NOMO-1 treated with dmso at 0.1 percent for 144 hours (cell line): ENCODE results near the gene VIPAS39.

Experiments used
- DNase-seq: peaks from one replicate; lab custom pipeline; 2025; ENCODE audit not compliant: unreplicated experiment; lab: John Stamatoyannopoulos, UW

Gene VIPAS39

GRCh38 chr14:77406718-77407117 lies 50.7 kb downstream of the VIPAS39 start:
- DNase-seq, result peak; percentile 27

GRCh38 chr14:77406086-77406485 lies 51.3 kb downstream of the VIPAS39 start:
- DNase-seq, result no peak

GRCh38 chr14:77403768-77404167 lies 53.6 kb downstream of the VIPAS39 start:
- no peak for DNase-seq

GRCh38 chr14:77400216-77400615 lies 57.2 kb downstream of the VIPAS39 start:
- DNase-seq, result no peak

GRCh38 chr14:77390188-77390587 lies 67.2 kb downstream of the VIPAS39 start:
- DNase-seq, result no peak

GRCh38 chr14:77378701-77379100 lies 78.7 kb downstream of the VIPAS39 start:
- DNase-seq, result peak; percentile 40

DNA sequence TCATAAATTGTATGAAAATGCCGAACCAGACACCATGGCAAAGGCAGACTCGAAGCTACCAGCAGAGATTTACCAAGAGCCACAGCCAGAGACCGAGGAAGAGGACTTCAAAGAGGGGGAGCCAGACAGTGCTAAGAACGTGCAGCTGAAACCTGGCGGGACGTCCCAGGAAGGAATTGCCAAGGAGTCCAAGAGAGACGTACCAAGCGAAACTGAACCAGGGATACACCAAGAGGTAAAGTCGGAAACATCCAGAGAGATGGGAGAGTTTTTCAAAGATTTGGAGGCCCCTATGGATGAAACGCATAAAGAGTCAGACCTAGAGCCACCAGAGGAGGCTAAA lies 79.9 kb downstream of the VIPAS39 start:
- no peak for DNase-seq

GRCh38 chr14:77376771-77377501 lies 80.5 kb downstream of the VIPAS39 start, which contains the start of the genes SAMD15 and TMED8:
TSS of gene SAMD15 (plus strand) at chr14:77377379. CDS start at chr14:77377419, 40 bp downstream.
TSS of gene TMED8 (minus strand) at chr14:77377094. CDS start at chr14:77377053, 41 bp downstream.
- peak; percentile 83 for DNase-seq
